ENCODE measurements around the gene MACROD2. TPM values are rescaled to one million over a fixed set of nuclear protein-coding genes. Genes with fewer than 3 reads are reported as not detected.
A peak's percentile ranks its signal among the peaks of the same experiment; 100 is the strongest.

MACROD2 gene
- total and polyA plus RNA-seq, 2 experiments from 2014 or later: 2.8 to 4.3 TPM

GRCh38 chr20:14193885-14194284 lies 198.6 kb downstream of the MACROD2 start:
- H3K27ac Mint-ChIP-seq: no peak overlapping the region
- H3K27me3 Mint-ChIP-seq (ENCODE audit: insufficient read depth, low read depth, poor library complexity): no peaks in the 10 kb centered on the region
- H3K4me1 Mint-ChIP-seq: peaks cover 5% of the 10 kb centered on the region; the same call in 2 of the 3 replicates
- H2AFZ ChIP-seq: no peak overlapping the region
- H3K4me2 ChIP-seq: no peak overlapping the region
- no peaks in the 10 kb centered on the region for H3K79me2 ChIP-seq (replicated peaks; ENCODE audit: insufficient read depth)
- H3F3A ChIP-seq (replicated peaks; ENCODE audit: low read depth): no peaks in the 10 kb centered on the region
- H3K27ac ChIP-seq (ENCODE audit: low read depth): no peak overlapping the region
- no peak overlapping the region for H3K4me3 ChIP-seq
- no peaks in the 10 kb centered on the region for H3K36me3 Mint-ChIP-seq (ENCODE audit: low read depth)
- H3K9me3 Mint-ChIP-seq: no peaks in the 10 kb centered on the region
- no peak overlapping the region for H3K4me3 Mint-ChIP-seq
- no peaks in the 10 kb centered on the region for H3K36me3 ChIP-seq (ENCODE audit: insufficient read depth)
- no peaks in the 10 kb centered on the region for H3K4me1 ChIP-seq (ENCODE audit: insufficient read depth)
- H3K9me2 ChIP-seq (ENCODE audit: insufficient read depth): no peaks in the 10 kb centered on the region
- TF ChIP-seq CTCF (conservative IDR thresholded peaks at IDR 0.05; ENCODE audit: low read depth in 2 of 2): peak; percentile 42 to 59
- no peak for TF ChIP-seq ZNF114 (CRISPR knock-in tag; IDR thresholded peaks at IDR 0.05)
- H3K27me3 ChIP-seq (ENCODE audit: insufficient read depth): no peaks in the 10 kb centered on the region
- peak; percentile 70 for DNase-seq (ENCODE audit: low spot score)
- ATAC-seq: peak; percentile 92
- no peaks in the 10 kb centered on the region for H4K20me1 ChIP-seq (replicated peaks; ENCODE audit: insufficient read depth)

- H4K20me1 ChIP-seq (replicated peaks; ENCODE audit: insufficient read depth): no peaks in the 10 kb centered on the region
- no peak overlapping the region for H3K4me3 ChIP-seq
- no peak overlapping the region for H3K27ac ChIP-seq (ENCODE audit: low read depth)
- ATAC-seq (no peak), DNase-seq (ENCODE audit: low spot score) (no peak)
- H3K36me3 ChIP-seq (ENCODE audit: insufficient read depth): no peaks in the 10 kb centered on the region
- Mint-ChIP-seq H3K27me3 (ENCODE audit: insufficient read depth, low read depth, poor library complexity) (no peaks in the 10 kb centered on the region), H3K4me3 (no peak overlapping the region), H3K4me1 (peaks cover 5% of the 10 kb centered on the region; the same call in 2 of the 3 replicates), H3K27ac (no peak overlapping the region), H3K36me3 (ENCODE audit: low read depth) (no peaks in the 10 kb centered on the region), H3K9me3 (no peaks in the 10 kb centered on the region)
- H3K9me2 ChIP-seq (ENCODE audit: insufficient read depth): no peaks in the 10 kb centered on the region
- no peak overlapping the region for H2AFZ ChIP-seq
- no peaks in the 10 kb centered on the region for H3K79me2 ChIP-seq (replicated peaks; ENCODE audit: insufficient read depth)
- H3K27me3 ChIP-seq (ENCODE audit: insufficient read depth): no peaks in the 10 kb centered on the region
- no peaks in the 10 kb centered on the region for H3F3A ChIP-seq (replicated peaks; ENCODE audit: low read depth)
- no peaks in the 10 kb centered on the region for H3K4me1 ChIP-seq (ENCODE audit: insufficient read depth)
- no peak overlapping the region for H3K4me2 ChIP-seq
- no peak for TF ChIP-seq REST (IDR thresholded peaks at IDR 0.05; ENCODE audit: unreplicated experiment)
- TF ChIP-seq STAT1 (IDR thresholded peaks at IDR 0.05; ENCODE audit: unreplicated experiment): no peak
- TF ChIP-seq ZNF114 (CRISPR knock-in tag; IDR thresholded peaks at IDR 0.05): no peak
- no peak for TF ChIP-seq ZNF462 (CRISPR knock-in tag; IDR thresholded peaks at IDR 0.05)
- no peak for TF ChIP-seq ZNF331 (CRISPR knock-in tag; IDR thresholded peaks at IDR 0.05; ENCODE audit: low read depth)
- no peak for TF ChIP-seq CREB1 (CRISPR knock-in tag; IDR thresholded peaks at IDR 0.05; ENCODE audit: low read depth)
- TF ChIP-seq JUNB (IDR thresholded peaks at IDR 0.05; ENCODE audit: unreplicated experiment): no peak
- TF ChIP-seq ETS1 (IDR thresholded peaks at IDR 0.05): no peak
- TF ChIP-seq EZH2 (IDR thresholded peaks at IDR 0.05; ENCODE audit: low read depth, unreplicated experiment): no peak
Measured at GRCh38 chr20:14197097-14197496, 201.8 kb downstream of the MACROD2 start.

Measured in GM23338 (cell line).